Measurements from ENCODE around the gene TENM3.

GRCh38 chr4:182519528-182519927 is 276.3 kb downstream of the TENM3 start:
- TF ChIP-seq GTF2F1 (IDR thresholded peaks at IDR 0.05; ENCODE audit: borderline replicate concordance, low read depth, low read length) (no peak), CREB1 (IDR thresholded peaks at IDR 0.05) (no peak), CTCF (IDR thresholded peaks at IDR 0.05; ENCODE audit: control extremely low read depth in 1 of 3, insufficient read depth in 1 of 3, low read depth in 1 of 3, low read length in 3 of 3) (no peak), POLR2A (IDR thresholded peaks at IDR 0.05; ENCODE audit: control extremely low read depth in 1 of 2, low read depth in 2 of 2, low read length in 2 of 2) (no peak), NRF1 (IDR thresholded peaks at IDR 0.05; ENCODE audit: low read depth, low read length) (no peak), BRCA1 (IDR thresholded peaks at IDR 0.05; ENCODE audit: low read depth, low read length) (no peak), POLR2AphosphoS5 (IDR thresholded peaks at IDR 0.05; ENCODE audit: low read depth, low read length) (no peak)
- TF ChIP-seq, protein P1, sequence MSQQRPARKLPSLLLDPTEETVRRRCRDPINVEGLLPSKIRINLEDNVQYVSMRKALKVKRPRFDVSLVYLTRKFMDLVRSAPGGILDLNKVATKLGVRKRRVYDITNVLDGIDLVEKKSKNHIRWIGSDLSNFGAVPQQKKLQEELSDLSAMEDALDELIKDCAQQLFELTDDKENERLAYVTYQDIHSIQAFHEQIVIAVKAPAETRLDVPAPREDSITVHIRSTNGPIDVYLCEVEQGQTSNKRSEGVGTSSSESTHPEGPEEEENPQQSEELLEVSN (IDR thresholded peaks at IDR 0.05): no peak
